ENCODE measurements around the gene IL23R.
A peak's percentile ranks its signal among the peaks of the same experiment; 100 is the strongest.

The IL23R gene

DNA sequence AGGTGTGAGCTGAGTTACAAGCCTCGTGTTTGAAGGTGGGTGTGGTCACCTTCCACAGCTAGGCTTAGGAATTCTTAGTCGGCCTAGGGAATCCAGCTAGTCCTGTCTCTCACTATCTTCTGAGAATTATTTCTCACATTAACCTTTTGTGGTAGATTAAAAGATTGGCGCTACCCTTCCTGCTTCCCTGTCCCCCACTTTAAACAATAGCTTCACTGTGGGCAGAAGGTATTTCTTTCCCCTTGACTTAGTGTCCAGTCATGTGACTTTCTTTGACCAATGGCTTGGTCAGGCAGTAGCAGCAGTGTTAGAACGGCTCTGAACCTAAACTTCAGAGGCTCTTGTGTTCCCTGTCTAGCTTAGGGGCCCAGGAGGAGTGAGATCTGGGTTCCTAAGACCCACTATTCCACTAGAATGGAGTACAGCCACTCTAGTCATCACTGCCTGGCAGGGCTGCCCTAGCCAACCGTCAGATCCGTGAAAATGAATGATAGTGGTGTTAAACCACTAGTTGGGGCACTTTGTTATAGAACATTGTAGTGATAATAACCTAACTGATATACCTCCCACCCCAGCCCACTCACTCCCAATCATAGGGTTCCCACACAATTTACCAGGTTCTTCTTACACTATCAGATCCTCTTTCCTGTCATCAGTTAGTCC lies 17.6 kb upstream of the IL23R start:
- DNase-seq (ENCODE audit: insufficient read length, low spot score) (no peak), FAIRE-seq (no peak)
- TF ChIP-seq, protein P1, sequence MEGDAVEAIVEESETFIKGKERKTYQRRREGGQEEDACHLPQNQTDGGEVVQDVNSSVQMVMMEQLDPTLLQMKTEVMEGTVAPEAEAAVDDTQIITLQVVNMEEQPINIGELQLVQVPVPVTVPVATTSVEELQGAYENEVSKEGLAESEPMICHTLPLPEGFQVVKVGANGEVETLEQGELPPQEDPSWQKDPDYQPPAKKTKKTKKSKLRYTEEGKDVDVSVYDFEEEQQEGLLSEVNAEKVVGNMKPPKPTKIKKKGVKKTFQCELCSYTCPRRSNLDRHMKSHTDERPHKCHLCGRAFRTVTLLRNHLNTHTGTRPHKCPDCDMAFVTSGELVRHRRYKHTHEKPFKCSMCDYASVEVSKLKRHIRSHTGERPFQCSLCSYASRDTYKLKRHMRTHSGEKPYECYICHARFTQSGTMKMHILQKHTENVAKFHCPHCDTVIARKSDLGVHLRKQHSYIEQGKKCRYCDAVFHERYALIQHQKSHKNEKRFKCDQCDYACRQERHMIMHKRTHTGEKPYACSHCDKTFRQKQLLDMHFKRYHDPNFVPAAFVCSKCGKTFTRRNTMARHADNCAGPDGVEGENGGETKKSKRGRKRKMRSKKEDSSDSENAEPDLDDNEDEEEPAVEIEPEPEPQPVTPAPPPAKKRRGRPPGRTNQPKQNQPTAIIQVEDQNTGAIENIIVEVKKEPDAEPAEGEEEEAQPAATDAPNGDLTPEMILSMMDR (IDR thresholded peaks at IDR 0.05; ENCODE audit: insufficient read depth, missing control alignments), result no peak

DNA sequence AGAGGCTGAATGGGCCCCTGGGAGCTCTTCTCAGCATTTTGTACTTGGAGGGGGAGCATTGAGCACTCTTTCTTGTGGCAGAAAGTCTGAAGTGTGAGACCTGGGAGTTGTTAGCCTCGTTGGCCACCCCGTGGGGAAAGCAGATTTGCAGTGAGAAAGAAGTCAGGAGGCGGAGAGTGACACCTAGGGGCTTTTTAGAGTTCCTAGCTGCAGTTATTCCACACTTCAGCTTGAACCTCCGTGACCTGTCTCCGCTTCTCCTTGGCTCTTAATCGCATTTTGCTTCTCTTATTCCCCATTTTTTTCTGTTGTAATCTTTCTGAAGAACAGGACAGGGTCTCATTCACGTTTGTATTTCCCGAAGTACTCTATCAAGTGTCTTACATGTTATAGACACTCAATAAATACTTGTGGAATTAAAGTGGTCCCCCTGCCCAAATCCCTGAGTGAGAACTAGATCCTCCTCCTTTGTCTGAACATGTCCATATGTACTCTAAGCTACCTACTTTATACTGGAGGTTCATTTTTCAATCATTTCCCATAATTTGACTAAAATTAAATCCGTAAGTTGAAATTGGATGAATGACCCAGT lies 17.0 kb upstream of the IL23R start:
- FAIRE-seq, result no peak
- DNase-seq (ENCODE audit: insufficient read length, low spot score), result no peak
- TF ChIP-seq, protein P1 (IDR thresholded peaks at IDR 0.05; ENCODE audit: insufficient read depth, missing control alignments), result peak; percentile 84

DNA sequence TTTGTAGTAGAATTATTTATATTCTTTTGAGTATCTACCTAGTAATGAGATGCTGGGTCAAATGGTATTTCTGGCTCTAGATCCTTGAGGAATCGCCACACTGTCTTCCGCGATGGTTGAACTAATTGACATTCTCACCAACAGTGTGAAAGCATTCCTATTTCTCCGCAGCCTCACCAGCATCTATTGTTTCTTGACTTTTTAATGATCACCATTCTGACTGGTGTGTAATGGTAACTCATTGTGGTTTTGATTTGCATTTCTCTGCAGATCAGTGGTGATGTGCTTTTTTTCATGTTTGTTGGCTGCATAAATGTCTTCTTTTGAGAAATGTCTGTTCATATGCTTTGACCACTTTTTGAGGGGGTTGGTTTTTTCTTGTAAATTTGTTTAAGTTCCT lies 15.3 kb upstream of the IL23R start:
- no peak for FAIRE-seq
- no peak for DNase-seq (ENCODE audit: insufficient read length, low spot score)
- TF ChIP-seq, protein P1 (IDR thresholded peaks at IDR 0.05; ENCODE audit: insufficient read depth, missing control alignments), result no peak

DNA sequence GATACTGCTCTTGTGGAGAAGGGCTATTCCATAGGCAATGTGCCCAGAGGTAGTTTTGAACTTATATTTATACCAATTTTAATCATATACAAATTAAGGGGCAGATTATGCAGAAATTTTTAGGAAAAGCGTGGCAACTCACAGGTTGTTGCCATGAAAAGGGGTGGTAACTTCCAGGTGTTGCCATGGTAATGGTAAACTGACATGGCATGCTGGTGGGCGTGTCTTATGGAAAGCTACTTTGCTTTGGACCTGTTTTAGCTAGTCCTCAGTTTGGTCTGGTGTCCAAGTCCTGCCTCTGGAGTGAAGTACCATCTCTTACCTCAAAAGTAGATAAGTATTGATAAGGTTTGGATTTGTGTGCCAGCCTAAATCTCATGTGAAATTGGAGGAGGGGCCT lies 7.9 kb upstream of the IL23R start:
- FAIRE-seq, result no peak

DNA sequence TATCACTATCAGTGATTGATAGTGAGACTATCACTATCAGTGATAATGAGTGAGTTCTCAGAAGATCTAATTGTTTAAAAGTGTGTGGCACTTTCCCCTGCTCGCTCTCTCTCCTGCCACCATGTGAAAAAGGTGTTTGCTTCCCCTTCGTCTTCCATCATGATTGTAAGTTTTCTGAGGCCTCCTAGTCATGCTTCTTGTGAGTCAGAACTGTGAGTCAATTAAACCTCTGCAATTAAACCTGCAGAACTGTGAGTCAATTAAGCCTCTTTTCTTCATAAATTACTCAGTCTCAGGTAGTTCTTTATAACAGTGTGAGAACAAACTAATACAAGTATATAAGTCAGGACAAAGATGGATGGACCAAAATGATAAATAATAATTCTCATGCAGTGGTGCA lies 7.0 kb upstream of the IL23R start:
- TF ChIP-seq, protein P1 (IDR thresholded peaks at IDR 0.05; ENCODE audit: insufficient read depth, missing control alignments), result no peak

More for the DNA sequence above, 7.9 kb upstream of the IL23R start:
- TF ChIP-seq, protein P1 (IDR thresholded peaks at IDR 0.05; ENCODE audit: insufficient read depth, missing control alignments), result no peak
- DNase-seq (ENCODE audit: insufficient read length, low spot score), result no peak

DNA sequence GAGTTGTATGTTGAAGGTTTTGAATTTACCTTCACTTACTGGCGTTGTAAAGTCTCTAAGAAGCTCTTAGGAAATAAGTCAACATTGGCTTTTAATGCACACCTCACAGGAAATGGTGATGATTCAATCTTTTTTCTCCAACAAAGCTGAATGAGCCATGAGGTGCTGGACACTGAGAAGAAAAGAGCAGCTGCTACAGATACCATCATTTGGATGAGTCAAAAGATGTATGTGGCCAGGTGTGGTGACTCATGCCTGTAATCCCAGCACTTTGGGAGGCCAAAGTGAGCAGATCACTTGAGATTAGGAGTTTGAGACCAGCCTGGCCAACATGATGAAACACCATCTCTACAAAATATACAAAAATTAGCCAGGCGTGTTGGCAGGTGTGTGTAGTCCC lies 3.3 kb upstream of the IL23R start:
- no peak for DNase-seq (ENCODE audit: insufficient read length, low spot score)
- no peak for FAIRE-seq
- TF ChIP-seq, protein P1 (IDR thresholded peaks at IDR 0.05; ENCODE audit: insufficient read depth, missing control alignments), result no peak

More for the DNA sequence above, 7.0 kb upstream of the IL23R start:
- DNase-seq (ENCODE audit: insufficient read length, low spot score) (no peak), FAIRE-seq (no peak)

DNA sequence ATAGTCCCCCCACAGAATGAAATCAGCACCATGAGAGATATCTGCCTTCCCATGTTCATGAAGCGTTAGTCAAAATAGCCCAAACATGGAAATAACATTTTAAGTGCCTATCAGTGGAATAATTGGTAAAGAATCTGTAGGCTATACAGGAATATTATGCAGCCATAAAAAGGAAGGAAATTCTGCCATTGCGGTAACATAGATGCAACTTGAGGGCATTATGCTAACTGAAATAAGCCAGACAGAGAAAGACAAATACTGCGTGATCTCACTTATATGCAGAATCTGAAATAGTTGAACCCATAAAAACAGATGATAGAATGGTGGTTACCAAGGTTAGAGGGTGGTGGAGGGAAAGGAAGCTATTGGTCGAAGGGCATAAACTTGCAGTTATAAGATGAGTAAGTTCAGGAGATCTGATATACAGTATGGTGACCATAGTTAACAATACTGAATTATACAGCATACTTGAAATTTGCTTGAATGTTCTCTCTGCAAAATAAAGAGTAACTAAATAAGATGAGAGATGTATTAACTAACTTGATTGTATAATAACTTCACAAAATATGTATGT lies 699 bp upstream of the IL23R start:
- no peak for DNase-seq (ENCODE audit: insufficient read length, low spot score)
- FAIRE-seq, result no peak
- TF ChIP-seq, protein P1 (IDR thresholded peaks at IDR 0.05; ENCODE audit: insufficient read depth, missing control alignments), result no peak

Measured in D721Med (cell line).